ENCODE results near the gene TMEM61.

TMEM61 gene

GRCh38 chr1:54976747-54977146 is 3.7 kb upstream of the TMEM61 start:
- DNase-seq (ENCODE audit: low read depth, low spot score) = no peak
- TF ChIP-seq CTCF (IDR thresholded peaks at IDR 0.05; ENCODE audit: low read depth, low read length) = no peak
- in situ Hi-C loops (cut with HindIII; ENCODE audit: low sequenced_read_pairs) = no loop called here
- H3K4me3 ChIP-seq (ENCODE audit: low read depth, low read length) = no peak overlapping the region

GRCh38 chr1:54977533-54978297 is 2.7 kb upstream of the TMEM61 start:
- in situ Hi-C loops (cut with HindIII; ENCODE audit: low sequenced_read_pairs) = no loop called here
- no peak for TF ChIP-seq CTCF (IDR thresholded peaks at IDR 0.05; ENCODE audit: low read depth, low read length)
- no peak for DNase-seq (ENCODE audit: low read depth, low spot score)
- H3K4me3 ChIP-seq (ENCODE audit: low read depth, low read length) = no peak overlapping the region

GRCh38 chr1:54978528-54979326 is 1.7 kb upstream of the TMEM61 start:
- in situ Hi-C loops (cut with HindIII; ENCODE audit: low sequenced_read_pairs) = no loop called here
- DNase-seq (ENCODE audit: low read depth, low spot score) = no peak
- no peak for TF ChIP-seq CTCF (IDR thresholded peaks at IDR 0.05; ENCODE audit: low read depth, low read length)
- H3K4me3 ChIP-seq (ENCODE audit: low read depth, low read length) = no peak overlapping the region

- no peak for TF ChIP-seq CTCF (IDR thresholded peaks at IDR 0.05; ENCODE audit: low read depth, low read length)
- no peak for DNase-seq (ENCODE audit: low read depth, low spot score)
- in situ Hi-C loops (cut with HindIII; ENCODE audit: low sequenced_read_pairs) = no loop called here
- H3K4me3 ChIP-seq (ENCODE audit: low read depth, low read length) = no peak overlapping the region
These were observed 1.0 kb upstream of the TMEM61 start for GRCh38 chr1:54979327-54979891.

- no peak for TF ChIP-seq CTCF (IDR thresholded peaks at IDR 0.05; ENCODE audit: low read depth, low read length)
- in situ Hi-C loops (cut with HindIII; ENCODE audit: low sequenced_read_pairs) = no loop called here
- H3K4me3 ChIP-seq (ENCODE audit: low read depth, low read length) = peak overlapping the region; percentile 13
- DNase-seq (ENCODE audit: low read depth, low spot score) = no peak
These were observed 341 bp upstream of the TMEM61 start for GRCh38 chr1:54980046-54980527.

- DNase-seq (ENCODE audit: low read depth, low spot score) = no peak
- no peak for TF ChIP-seq CTCF (IDR thresholded peaks at IDR 0.05; ENCODE audit: low read depth, low read length)
- in situ Hi-C loops (cut with HindIII; ENCODE audit: low sequenced_read_pairs) = no loop called here
- H3K4me3 ChIP-seq (ENCODE audit: low read depth, low read length) = no peak overlapping the region
These were observed 1.0 kb downstream of the TMEM61 start for GRCh38 chr1:54981466-54981865.
